ENCODE results near the gene STAT5A. TPM values are rescaled to one million over a fixed set of nuclear protein-coding genes. Genes with fewer than 3 reads are reported as not detected.

The STAT5A gene
- total and polyA plus RNA-seq, 2 donors from 2014 or later = 11.5 to 47.9 TPM

DNA sequence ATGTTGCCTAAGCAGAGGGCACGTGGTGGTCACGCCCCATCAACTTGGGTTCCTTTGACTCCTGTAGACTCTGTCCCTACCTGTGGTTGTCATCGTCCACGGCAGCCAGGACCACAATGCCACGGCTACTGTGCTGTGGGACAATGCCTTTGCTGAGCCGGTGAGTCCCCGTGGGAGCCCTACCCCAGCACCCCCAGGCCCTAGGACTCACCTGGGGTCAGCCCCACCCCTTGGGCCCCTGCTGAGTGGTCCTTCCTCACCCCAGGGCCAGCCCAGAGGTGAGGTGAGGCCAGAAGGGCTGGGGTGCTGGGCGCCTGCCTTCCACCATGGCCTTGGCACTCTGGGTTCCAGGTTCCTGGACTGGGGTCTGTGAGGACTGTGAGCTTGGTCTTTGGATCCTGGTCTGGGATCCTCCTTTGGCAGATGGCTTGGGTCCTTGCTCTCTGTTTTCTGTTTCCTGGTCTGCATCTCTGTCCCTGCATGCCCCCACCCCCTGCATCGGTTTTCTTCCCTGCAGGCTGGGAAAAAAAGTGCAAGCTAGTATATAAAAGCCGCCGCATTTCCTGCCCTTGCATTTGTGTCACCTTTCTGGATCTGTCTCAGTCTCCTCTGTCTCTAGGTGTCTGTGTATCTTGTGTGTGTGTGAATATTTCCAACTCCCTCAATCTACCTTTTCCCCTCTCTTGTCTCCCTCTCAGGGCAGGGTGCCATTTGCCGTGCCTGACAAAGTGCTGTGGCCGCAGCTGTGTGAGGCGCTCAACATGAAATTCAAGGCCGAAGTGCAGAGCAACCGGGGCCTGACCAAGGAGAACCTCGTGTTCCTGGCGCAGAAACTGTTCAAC lies 17.5 kb downstream of the STAT5A start:
- DNase-seq = no peak
- intact Hi-C loops (cut with DNase I) = no loop called here
- no peaks in the 10 kb centered on the region for H3K27me3 ChIP-seq (ENCODE audit: control insufficient read depth, insufficient read depth, low read length)
- no peak for FAIRE-seq
- H3K36me3 ChIP-seq (ENCODE audit: control insufficient read depth in 2 of 3, insufficient read depth in 3 of 3, low read length in 3 of 3) = peaks cover 0 to 33% (median 20%) of the 10 kb centered on the region in 3 donors
- H3K4me3 ChIP-seq (ENCODE audit: low read length in 3 of 3) = no peak overlapping the region
- H3K9me3 ChIP-seq (ENCODE audit: control insufficient read depth in 2 of 3, insufficient read depth in 1 of 3, low read length in 3 of 3) = no peaks in the 10 kb centered on the region
- no peak overlapping the region for H3K9ac ChIP-seq (ENCODE audit: low read length in 3 of 3)
- H3K4me1 ChIP-seq (ENCODE audit: control insufficient read depth in 2 of 3, insufficient read depth in 2 of 3, low read depth in 1 of 3, low read length in 3 of 3) = peaks cover 2 to 7% (median 4%) of the 10 kb centered on the region in 3 donors
- peak overlapping the region in 1 of 2 donors; percentile 61 for H3K27ac ChIP-seq (ENCODE audit: low read depth in 2 of 2, low read length in 2 of 2)
- TF ChIP-seq, protein P1, sequence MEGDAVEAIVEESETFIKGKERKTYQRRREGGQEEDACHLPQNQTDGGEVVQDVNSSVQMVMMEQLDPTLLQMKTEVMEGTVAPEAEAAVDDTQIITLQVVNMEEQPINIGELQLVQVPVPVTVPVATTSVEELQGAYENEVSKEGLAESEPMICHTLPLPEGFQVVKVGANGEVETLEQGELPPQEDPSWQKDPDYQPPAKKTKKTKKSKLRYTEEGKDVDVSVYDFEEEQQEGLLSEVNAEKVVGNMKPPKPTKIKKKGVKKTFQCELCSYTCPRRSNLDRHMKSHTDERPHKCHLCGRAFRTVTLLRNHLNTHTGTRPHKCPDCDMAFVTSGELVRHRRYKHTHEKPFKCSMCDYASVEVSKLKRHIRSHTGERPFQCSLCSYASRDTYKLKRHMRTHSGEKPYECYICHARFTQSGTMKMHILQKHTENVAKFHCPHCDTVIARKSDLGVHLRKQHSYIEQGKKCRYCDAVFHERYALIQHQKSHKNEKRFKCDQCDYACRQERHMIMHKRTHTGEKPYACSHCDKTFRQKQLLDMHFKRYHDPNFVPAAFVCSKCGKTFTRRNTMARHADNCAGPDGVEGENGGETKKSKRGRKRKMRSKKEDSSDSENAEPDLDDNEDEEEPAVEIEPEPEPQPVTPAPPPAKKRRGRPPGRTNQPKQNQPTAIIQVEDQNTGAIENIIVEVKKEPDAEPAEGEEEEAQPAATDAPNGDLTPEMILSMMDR (IDR thresholded peaks at IDR 0.05; ENCODE audit: borderline replicate concordance, extremely low read depth, insufficient read depth) = no peak

DNA sequence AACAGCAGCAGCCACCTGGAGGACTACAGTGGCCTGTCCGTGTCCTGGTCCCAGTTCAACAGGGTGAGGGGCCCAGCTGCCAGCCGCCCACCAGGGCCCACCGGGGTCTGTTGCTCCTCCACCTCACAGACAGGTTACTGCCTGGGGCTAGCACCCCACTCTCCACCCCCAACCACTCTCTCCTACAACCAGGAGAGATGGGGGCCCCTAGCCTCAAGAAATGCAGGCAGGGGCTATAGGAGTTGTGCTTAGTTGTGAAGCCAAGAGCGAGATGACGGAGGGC lies 18.0 kb downstream of the STAT5A start:
- H3K9me3 ChIP-seq (ENCODE audit: control insufficient read depth in 2 of 3, insufficient read depth in 1 of 3, low read length in 3 of 3) = no peaks in the 10 kb centered on the region
- TF ChIP-seq, protein P1 (IDR thresholded peaks at IDR 0.05; ENCODE audit: borderline replicate concordance, extremely low read depth, insufficient read depth) = no peak
- H3K27me3 ChIP-seq (ENCODE audit: control insufficient read depth, insufficient read depth, low read length) = no peaks in the 10 kb centered on the region
- DNase-seq (no peak), FAIRE-seq (no peak)
- H3K27ac ChIP-seq (ENCODE audit: low read depth in 2 of 2, low read length in 2 of 2) = peak overlapping the region in 1 of 2 donors; percentile 61
- H3K9ac ChIP-seq (ENCODE audit: low read length in 3 of 3) = no peak overlapping the region
- peaks cover 5 to 13% (median 9%) of the 10 kb centered on the region in 3 donors for H3K4me1 ChIP-seq (ENCODE audit: control insufficient read depth in 2 of 3, insufficient read depth in 2 of 3, low read depth in 1 of 3, low read length in 3 of 3)
- H3K36me3 ChIP-seq (ENCODE audit: control insufficient read depth in 2 of 3, insufficient read depth in 3 of 3, low read length in 3 of 3) = peaks cover 0 to 32% (median 18%) of the 10 kb centered on the region in 3 donors
- H3K4me3 ChIP-seq (ENCODE audit: low read length in 3 of 3) = no peak overlapping the region
- intact Hi-C loops (cut with DNase I) = no loop called here

DNA sequence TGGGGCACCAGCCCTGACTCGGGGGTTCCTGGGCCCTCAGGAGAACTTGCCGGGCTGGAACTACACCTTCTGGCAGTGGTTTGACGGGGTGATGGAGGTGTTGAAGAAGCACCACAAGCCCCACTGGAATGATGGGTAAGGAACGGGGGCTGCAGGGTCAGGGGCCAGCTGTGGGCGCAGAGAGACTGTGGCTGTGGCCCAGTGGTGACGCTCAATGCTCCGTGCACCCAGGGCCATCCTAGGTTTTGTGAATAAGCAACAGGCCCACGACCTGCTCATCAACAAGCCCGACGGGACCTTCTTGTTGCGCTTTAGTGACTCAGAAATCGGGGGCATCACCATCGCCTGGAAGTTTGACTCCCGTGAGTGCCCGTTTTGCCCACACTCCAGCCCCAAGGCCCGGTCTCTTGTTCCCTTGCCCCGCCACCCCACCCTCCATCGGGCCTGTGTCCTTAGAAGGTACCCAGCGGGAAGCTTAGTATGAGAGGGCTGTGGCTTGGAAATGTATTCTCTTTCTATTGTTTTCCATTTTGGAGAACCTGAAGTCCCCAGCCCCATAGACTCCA lies 19.1 kb downstream of the STAT5A start:
- no peak for DNase-seq
- intact Hi-C loops (cut with DNase I) = no loop called here
- Histone ChIP-seq H3K36me3 (ENCODE audit: control insufficient read depth in 2 of 3, insufficient read depth in 3 of 3, low read length in 3 of 3) (peaks cover 0 to 28% (median 9%) of the 10 kb centered on the region in 3 donors), H3K27ac (ENCODE audit: low read depth in 2 of 2, low read length in 2 of 2) (no peak overlapping the region), H3K9me3 (ENCODE audit: control insufficient read depth in 2 of 3, insufficient read depth in 1 of 3, low read length in 3 of 3) (no peaks in the 10 kb centered on the region), H3K4me3 (ENCODE audit: low read length in 3 of 3) (no peak overlapping the region), H3K27me3 (ENCODE audit: control insufficient read depth, insufficient read depth, low read length) (no peaks in the 10 kb centered on the region), H3K4me1 (ENCODE audit: control insufficient read depth in 2 of 3, insufficient read depth in 2 of 3, low read depth in 1 of 3, low read length in 3 of 3) (peaks cover 7 to 20% (median 16%) of the 10 kb centered on the region in 3 donors), H3K9ac (ENCODE audit: low read length in 3 of 3) (no peak overlapping the region)
- FAIRE-seq = no peak
- TF ChIP-seq, protein P1 (IDR thresholded peaks at IDR 0.05; ENCODE audit: borderline replicate concordance, extremely low read depth, insufficient read depth) = no peak
